Stimulated activated CD8-positive, alpha-beta memory T cell treated with anti-CD3 and anti-CD28 coated beads, Interleukin-7, amount 100 ng/mL, for 4 hours (primary cell): Measurements from ENCODE around the gene MFSD11.
"Not testable (repeated sequence)": the region's sequence is repeated elsewhere in the genome, so short reads cannot be mapped to it uniquely, and the experiment has no call there.

Source experiments
- DNase-seq, 2 donors: peaks; one replicate each; pipeline ENCODE4 v3.0.0-alpha.2; 2020; ENCODE audit warnings: low read depth in 2 of 2

The MFSD11 gene

GRCh38 chr17:76747716-76748363 is 9.9 kb downstream of the MFSD11 start:
- DNase-seq: no peak

GRCh38 chr17:76748657-76749056 is 10.7 kb downstream of the MFSD11 start:
- DNase-seq: no peak

GRCh38 chr17:76751416-76751993 is 13.6 kb downstream of the MFSD11 start:
- DNase-seq: no peak

- DNase-seq: no peak
Measured at GRCh38 chr17:76752006-76752405, 14.1 kb downstream of the MFSD11 start.

- DNase-seq: no peak
Measured at GRCh38 chr17:76753061-76753961, 15.4 kb downstream of the MFSD11 start.

GRCh38 chr17:76755285-76755684 is 17.4 kb downstream of the MFSD11 start:
- DNase-seq: no peak

- no peak for DNase-seq
Measured at GRCh38 chr17:76757256-76757655, 19.3 kb downstream of the MFSD11 start.

GRCh38 chr17:76758570-76758969 is 20.7 kb downstream of the MFSD11 start:
- DNase-seq: no peak

- peak; percentile 51 to 54 for DNase-seq
Measured at GRCh38 chr17:76772842-76773525, 35.1 kb downstream of the MFSD11 start.

- DNase-seq: no peak
Measured at GRCh38 chr17:76775021-76775600, 37.2 kb downstream of the MFSD11 start.

- no peak for DNase-seq
Measured at GRCh38 chr17:76781056-76781982, 43.4 kb downstream of the MFSD11 start.

- no peak for DNase-seq
Measured at GRCh38 chr17:76783146-76783545, 45.2 kb downstream of the MFSD11 start.

GRCh38 chr17:76784926-76785325 is 47.0 kb downstream of the MFSD11 start:
- DNase-seq: no peak

- DNase-seq: not testable (repeated sequence)
Measured at GRCh38 chr17:76787866-76788265, 49.9 kb downstream of the MFSD11 start.

- no peak for DNase-seq
Measured at GRCh38 chr17:76789235-76789788, 51.4 kb downstream of the MFSD11 start.

GRCh38 chr17:76791053-76791980 is 53.4 kb downstream of the MFSD11 start:
- DNase-seq: peak; percentile 6 to 23

- no peak for DNase-seq
Measured at GRCh38 chr17:76792348-76792747, 54.4 kb downstream of the MFSD11 start.

- DNase-seq: no peak
Measured at GRCh38 chr17:76793775-76794174, 55.9 kb downstream of the MFSD11 start.

- DNase-seq: no peak
Measured at GRCh38 chr17:76796081-76796480, 58.2 kb downstream of the MFSD11 start.
